Right ventricle myocardium superior (tissue), 1 donor: ENCODE results near the gene SPEF2. TPM values are rescaled to one million over a fixed set of nuclear protein-coding genes. Genes with fewer than 3 reads are reported as not detected.

Source experiments
- ATAC-seq: fragments of 200-7000 bp; cut with Tn5 transposase; one replicate; pipeline ENCODE4 v1.9.1; 2020; ENCODE audit warnings: mild to moderate bottlenecking; ENCODE audit not compliant: poor library complexity
- DNase-seq: peaks from one replicate; pipeline ENCODE4 v3.0.0-alpha.2; 2020
- intact Hi-C: fragments of 100-400 bp; cut with DNase I; formaldehyde crosslinking; loops from one replicate; pipeline ENCODE4 v1.11.2; 2022
- total RNA-seq: library from RNA; stranded (reverse); fragmentation: NEBNext Ultra II Directional; extraction: Animal tissue kit (Norgen Biotek cat#: 25700); gene quantifications from one replicate; pipeline ENCODE4 v1.2.1, GENCODE V29; 2021
- donor health status: DM: no; HTN: yes; CAD: no; lungs with severe emphysema.

The SPEF2 gene
- total RNA-seq, 1 donor from 2014 or later, result 1.1 TPM

DNA sequence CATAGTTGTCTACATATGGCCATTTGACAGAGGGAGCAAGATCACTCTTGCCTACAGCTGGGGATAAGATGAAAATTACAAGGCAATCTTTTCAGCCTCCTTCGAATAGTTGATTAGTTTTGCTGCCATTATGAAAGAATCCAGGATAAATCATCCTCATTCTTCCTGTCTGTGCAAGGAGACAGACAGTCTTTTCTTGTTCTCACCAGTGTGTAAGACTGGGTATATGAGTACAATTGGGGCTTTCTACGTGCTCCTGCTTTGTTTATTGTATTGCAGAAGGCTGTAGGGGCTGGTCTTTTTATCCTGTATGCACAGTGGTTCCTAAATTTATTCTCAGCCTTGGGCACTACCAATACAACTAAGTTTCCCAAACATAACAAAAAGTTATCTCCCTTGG is 76.8 kb downstream of the SPEF2 start:
- DNase-seq, result no peak
- intact Hi-C loops, result no loop called here
- no peak for ATAC-seq

DNA sequence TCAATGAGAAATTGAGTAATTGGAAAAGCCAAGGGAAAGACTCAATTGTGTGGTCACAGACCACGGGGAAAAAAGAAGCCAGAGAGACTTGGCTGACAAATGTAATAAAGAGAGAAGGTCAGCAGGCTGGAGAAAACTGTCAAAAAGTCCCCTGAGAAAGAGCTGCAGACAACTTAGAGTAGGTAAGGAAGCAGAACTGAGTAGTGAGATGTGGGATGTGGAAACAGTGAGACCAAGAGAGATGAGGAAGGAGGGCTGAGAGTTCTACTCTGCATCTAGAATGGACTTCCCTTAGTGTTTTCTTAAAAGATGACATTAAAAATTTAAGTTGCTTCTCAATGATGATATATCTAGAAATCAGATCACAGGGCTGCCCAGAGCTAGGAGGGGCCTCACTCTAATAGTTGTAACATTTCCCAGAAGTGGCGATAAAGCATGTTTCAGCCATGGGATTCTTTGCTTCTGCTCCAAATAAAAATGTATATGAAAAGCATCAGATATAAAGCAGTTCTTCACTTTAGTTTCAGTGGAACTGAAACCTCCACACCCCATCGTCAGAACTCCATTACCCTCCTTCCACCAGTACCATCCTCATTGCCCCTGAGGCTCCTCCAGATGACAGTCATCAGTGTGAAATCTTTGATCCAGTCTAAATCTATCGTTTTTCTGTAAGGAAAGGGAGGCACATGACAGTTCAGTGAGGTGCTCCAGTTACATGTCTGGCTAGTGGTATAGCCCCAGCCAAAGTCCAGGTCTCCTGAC is 80.6 kb downstream of the SPEF2 start:
- intact Hi-C loops, result no loop called here
- no peak for DNase-seq
- ATAC-seq, result no peak

DNA sequence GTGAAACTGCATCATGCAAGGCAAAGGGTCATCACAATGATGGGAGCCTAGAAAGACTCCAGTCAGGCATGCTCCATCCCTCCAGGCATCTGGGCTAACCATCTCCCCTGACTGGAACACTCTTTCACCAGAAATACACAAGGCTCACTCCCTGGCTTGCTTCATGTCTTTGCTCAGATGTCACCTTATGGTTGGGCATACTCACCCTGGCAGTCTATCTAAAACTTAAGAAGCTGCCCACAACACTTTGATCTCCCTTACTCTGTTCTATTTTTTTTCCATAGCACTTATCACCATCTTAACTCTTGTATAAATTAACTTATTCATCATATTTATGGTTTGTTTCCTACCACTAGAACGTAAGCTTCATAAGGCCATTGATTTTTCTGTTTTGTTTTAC is 90.0 kb downstream of the SPEF2 start:
- DNase-seq, result no peak
- ATAC-seq, result no peak
- intact Hi-C loops, result no loop called here

DNA sequence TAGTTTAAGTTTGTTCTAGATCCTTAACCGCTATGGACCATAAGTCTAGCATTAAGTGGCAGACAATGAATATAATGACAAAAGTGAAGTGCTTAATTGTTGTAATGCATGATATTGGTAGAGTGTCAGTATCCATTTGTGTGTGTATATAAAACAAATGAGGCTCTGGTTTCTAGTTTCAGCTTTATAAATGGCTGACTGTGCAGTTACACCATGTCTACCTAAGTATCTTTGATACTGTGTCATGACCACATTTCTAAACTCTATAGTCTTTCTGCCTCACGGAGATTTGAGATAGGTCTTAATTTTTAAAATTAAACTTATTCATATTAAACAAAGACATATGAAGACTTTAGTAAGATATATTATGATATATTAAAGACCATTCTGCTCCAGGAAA is 92.0 kb downstream of the SPEF2 start:
- no peak for DNase-seq
- intact Hi-C loops, result no loop called here

DNA sequence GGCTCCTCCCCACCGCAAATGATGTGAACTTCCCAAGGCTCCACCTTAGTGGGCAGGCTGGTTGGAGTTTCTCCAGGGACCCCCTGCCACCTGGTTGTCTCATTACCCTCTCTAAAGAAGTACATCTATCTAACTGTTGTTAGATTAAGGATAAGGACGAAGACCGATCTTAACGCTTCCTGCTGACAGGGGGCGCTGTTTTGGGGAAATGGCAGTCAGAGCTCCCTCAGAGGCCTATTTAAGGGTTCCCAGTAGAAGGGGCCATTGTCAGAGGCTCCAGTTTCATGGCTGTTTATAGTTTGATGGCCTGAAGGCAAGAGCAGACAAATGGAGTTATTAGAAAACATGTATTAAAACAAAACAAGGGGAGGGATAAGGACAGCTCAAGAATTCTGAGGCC is 100.1 kb downstream of the SPEF2 start:
- intact Hi-C loops, result no loop called here
- ATAC-seq (no peak), DNase-seq (no peak)

More for the DNA sequence above, 92.0 kb downstream of the SPEF2 start:
- no peak for ATAC-seq

DNA sequence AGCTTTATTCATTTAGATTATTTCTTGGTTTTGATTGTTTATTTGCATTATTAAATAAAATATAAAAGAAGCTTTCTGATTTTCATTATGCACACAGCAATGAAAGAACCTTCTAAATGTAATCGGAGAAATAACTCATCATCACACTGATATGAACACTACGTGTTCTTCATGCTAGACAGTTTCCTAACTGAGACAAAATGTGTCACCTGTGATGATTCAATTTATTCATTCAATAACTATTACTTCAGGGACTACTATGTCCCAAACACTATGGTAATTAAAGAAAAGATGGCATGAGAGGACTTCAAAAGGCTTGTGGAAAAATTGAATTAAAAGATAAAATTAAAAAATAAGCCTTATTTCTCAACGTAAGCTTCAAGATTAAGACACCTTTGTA is 118.1 kb downstream of the SPEF2 start:
- DNase-seq (no peak), ATAC-seq (no peak)
- intact Hi-C loops, result no loop called here

DNA sequence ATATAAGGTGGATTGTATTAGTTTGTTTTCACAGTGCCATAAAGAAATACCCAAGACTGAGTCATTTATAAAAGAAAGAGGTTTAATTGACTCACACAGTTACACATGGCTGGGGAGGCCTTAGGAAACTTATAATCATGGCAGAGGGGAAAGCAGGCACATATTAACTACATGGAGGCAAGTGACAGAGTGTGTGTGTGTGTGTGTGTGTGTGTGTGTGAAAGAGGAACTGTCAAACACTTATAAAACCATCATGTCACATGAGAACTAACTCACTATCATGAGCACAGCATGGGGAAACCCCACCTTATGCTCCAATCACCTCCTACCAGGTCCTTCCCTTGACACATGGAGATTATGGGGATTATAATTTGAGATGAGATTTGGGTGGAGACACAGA is 118.6 kb downstream of the SPEF2 start:
- intact Hi-C loops, result no loop called here
- DNase-seq (no peak), ATAC-seq (no peak)

DNA sequence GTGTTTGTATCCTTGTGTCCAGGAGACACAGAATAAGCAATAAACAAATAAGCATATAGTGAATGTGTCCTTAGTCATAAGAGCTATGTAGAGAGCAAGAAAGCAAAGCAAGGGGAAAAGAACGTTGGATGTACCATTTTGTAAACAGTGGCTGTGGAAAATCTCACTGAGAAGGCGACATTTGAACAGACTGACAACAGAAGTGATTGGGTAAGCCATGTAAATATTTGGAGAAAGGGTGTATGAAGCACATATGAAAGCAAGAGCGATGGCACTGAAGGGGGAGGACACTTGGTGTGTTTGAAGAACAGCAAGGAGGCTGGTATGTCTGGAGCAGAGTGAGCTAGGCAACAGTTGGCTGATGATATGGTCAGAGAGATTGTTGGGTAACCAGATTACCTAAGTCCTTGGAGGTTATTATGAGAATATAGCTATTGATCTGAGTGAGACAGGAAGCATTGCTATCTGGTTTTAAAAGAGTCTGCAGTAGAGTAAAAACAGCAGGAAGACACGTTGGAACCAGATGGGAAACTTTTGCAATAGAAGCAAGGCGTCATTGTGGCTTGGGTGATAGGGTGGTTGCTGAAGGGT is 123.6 kb downstream of the SPEF2 start:
- intact Hi-C loops, result no loop called here
- DNase-seq (no peak), ATAC-seq (no peak)

DNA sequence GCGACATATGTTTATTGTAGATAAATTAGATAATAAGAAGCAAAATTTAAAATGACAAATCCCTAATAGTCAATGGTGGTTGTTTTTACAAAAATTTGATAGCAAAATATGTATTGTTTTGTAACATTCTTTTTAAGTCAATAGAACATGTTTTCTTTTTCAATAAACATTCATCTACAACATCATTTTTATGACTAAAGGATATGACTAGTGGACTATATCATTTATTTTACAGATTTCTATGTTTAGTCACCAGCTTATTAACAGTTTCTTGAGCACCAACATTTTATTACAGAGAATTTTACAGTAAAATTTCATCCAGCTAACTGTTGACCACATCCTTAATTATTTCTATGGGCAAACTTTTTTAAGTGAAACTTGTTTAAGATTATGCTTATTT is 124.3 kb downstream of the SPEF2 start:
- no peak for DNase-seq
- ATAC-seq, result no peak
- intact Hi-C loops, result no loop called here

DNA sequence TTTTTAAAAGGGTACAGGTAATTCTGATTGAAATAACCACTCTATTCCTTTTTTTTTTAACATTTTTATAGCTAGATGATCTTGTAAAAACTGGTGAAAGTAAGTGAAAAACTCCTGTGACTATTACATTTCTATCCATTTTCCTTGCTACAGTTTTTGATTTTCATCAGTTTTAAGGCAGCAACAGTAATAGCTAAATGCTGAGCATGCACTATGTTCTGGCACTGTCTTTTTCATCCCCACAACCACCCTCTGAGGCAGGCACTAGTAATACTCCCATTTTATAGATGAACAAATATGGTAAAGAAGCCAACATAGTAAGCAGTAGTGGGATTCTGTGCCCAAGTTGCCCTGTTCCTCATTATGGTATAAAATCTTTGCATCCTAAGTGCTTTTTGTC is 126.0 kb downstream of the SPEF2 start:
- ATAC-seq, result no peak
- intact Hi-C loops, result no loop called here
- DNase-seq, result no peak

DNA sequence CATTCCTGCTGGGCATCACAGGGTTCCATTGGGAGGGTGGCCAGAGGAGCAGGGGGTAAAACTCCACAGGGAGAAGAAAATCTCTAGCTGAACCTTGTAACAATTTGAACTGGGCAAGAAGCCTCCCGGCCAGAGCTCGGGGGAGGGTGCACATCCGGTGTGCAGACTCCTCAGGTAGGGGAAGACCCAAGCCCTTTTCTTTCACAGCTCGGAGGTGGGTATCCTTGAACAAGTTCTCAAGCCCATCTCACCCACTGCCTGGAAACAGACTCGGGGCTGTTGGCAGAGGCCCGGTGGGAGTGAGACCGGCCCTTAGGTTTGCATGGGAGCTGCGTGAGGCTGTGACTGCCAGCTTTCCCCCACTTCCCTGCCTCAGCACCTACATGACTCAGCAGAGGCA is 127.5 kb downstream of the SPEF2 start:
- ATAC-seq, result no peak
- DNase-seq, result no peak
- intact Hi-C loops, result no loop called here

DNA sequence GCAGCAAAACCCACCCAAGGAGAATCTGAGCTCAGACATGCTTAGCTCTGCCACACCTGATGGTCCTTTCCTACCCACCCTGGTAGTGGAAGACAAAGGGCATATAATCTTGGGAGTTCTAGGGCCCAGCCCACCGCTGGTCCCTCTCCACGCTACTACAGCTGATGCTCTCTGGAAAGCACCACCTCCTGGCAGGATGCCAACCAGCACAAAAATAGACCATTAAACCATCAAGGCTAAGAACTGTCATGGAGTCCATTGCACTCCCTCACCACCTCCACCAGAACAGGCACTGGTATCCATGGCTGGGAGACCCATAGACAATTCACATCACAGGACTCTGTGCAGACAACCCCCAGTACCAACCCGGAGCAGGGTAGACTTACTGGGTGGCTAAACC is 128.0 kb downstream of the SPEF2 start:
- intact Hi-C loops, result no loop called here
- DNase-seq (no peak), ATAC-seq (no peak)

DNA sequence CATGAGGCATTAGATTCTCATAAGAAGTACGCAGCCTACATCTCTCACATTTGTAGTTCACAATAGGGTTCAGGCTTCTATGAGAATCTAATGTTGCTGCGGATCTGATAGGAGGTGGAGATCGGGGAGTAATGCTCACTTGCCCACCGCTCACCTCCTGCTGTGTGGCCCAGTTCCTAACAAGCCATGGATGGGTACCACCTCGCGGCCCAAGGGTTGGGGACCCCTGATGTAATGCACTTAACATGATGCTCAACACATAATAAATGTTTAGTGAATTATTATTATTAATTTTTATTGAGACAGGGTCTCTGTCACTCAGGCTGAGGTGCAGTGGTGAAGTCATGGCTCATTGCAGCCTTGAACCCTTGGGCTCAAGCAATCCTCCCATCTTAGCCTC is 134.3 kb downstream of the SPEF2 start:
- intact Hi-C loops, result no loop called here
- DNase-seq (no peak), ATAC-seq (no peak)

DNA sequence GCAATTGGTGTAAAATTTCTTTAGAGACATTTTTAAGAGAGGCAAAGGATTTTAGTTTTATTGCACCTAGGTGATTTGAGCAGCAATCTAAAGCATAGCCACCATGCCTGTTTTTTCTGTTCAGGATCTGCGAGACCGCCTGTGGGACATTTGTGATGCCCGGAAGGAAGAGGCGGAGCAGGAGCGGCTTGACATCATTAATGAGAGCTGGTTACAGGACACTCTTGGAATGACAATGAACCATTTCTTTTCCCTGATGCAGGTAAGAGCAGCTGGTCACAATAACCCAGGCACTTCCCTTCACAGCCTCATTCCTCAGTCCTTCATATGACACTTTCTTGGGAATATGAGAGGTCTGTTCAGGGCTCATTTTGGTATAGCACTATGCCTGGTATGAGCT is 135.8 kb downstream of the SPEF2 start:
- ATAC-seq, result no peak
- no peak for DNase-seq
- intact Hi-C loops, result no loop called here

DNA sequence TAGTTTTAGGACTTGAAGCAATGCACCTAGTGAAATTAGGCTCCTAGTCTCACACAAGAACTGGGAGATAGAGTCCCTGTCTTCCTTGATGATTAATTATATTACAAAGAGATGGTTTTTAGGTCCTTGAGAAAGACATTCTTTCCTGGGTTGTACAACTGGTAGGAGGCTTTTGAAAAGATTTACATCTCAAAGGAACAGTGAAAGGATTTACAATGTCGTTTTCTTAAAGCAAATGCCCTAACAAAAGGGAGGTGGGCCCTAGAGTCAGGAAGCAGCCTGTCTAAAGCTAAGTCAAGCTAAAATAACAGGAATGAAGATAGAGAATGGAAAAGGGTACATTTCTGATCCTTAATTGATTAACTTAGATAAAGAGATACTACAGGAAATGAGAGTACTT is 136.8 kb downstream of the SPEF2 start:
- intact Hi-C loops, result no loop called here
- no peak for DNase-seq
- no peak for ATAC-seq

DNA sequence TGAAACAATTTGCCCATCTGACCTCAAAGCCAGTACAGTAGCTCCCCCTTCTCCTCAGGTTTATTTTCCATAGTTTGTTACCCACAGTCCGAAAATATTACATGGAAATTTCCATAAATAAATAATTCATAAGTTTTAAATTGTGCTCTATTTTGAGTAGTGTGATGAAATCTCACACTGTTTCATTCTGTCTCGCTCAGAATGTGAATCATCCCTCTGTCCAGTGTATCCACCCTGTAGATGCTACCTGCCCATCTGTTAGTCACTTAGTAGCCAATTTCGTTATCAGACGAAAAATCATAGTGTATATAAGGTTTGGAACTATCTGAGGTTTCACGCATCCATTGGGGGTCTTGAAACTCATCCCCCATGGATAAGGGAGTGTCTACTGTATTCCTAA is 138.3 kb downstream of the SPEF2 start:
- intact Hi-C loops, result no loop called here
- DNase-seq (no peak), ATAC-seq (no peak)

DNA sequence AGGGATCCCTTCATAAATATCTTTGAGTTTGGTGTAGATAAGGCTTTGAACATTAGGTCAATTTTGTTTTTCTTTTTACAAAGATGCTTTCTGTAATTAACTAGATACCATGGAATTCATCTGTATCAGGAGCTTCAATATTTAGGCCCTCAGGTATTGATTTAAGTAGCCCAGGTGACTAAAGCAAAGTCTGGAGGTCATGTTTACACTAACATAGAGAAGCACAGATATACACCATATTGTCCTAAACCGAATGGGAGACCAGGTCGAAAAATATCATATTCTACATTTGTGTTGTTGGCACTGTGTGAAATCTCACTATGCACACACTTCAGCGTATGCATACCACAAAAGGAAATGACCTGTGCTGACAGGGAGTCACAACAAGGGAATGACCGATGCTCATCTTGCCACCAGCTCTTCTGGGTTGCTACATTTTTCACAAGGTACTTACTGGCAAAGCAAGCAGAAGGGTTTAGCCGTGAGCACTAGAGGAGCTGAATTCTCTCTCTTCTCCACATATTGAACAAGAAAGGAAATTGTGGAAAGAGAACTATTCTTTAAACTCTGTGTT is 140.6 kb downstream of the SPEF2 start:
- no peak for ATAC-seq
- DNase-seq, result no peak
- intact Hi-C loops, result no loop called here

DNA sequence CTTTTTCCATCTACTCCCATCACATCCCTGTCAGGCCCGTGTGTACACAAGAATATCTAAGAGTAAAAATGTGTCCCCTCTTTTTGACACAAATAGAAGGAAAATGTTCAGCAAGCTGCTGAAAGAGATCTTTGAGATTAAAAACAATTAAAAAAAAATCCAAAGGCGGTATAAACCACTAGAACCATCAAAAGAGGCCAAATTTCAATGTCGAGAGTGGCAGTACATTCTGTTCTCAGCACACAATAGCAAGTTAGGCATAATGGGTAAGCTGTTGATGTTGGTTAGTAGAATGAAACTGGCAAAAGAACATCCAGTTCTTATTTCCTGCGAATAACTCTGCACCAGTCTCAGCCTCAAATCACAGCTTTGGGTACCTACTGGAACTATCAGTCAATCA is 143.9 kb downstream of the SPEF2 start:
- intact Hi-C loops, result no loop called here
- no peak for ATAC-seq
- no peak for DNase-seq

DNA sequence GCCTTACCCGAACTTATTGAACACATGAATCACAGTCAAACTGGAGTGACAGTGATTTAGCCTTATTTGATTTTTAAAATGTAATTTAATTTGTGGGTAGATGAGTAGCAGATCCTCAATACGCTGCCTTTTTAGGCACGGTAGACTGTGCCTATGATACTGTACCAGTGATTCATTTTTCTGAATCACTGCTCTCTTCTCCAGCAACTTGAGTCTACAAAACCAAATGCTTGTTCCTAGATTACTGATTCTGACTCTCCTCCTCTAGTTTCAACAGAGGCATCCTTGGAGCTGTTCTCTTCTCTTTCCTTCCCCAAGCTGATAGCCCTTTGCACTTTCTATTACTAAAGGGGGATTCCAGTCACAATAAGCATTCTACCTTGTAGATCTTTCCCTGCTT is 144.7 kb downstream of the SPEF2 start:
- DNase-seq (no peak), ATAC-seq (no peak)
- intact Hi-C loops, result no loop called here

DNA sequence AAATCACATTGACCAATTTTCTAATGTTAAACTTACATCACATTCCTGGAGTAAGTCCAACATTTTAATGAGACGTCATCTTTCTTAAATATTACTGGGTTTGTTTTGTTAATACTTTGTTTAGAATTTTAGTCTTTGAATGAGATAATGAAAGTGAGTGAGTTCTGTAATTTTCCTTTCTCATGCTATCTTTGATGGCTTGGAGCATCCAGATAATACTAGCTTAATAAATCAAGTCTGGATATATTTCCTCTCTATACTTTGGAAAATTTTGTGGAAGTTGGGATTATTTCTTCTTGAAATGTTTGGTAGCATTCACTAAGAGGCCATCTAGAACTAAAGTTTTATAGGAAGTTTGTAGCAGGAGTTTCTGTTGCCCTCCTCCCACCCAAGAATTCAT is 148.3 kb downstream of the SPEF2 start:
- ATAC-seq, result no peak
- DNase-seq, result no peak
- intact Hi-C loops, result no loop called here

DNA sequence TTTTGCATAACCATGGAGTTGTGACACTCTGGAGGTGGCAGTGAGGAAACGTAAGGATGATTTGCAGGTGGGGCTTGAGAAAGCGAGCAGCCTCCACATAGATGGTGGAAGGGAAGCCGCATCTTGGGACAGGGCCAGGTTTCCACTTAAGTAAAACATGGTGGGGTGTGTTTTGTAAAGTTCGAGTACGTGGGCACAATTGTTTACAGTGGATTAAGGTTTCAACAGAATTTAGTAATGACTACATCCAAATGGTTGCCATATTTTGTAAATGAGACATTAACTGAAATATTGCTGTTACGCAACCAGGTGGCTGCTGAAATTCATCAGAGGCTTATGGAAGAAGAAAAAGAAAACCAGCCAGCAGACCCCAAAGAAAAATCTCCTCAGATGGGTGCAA is 153.6 kb downstream of the SPEF2 start:
- intact Hi-C loops, result no loop called here
- DNase-seq (no peak), ATAC-seq (no peak)
